T-helper 22 cell (primary cell): ENCODE measurements around the gene RELA.

Experiments used
- DNase-seq: peaks from one replicate; pipeline ENCODE4 v3.0.0-alpha.2; 2020; ENCODE audit warnings: low read depth

RELA gene

DNA sequence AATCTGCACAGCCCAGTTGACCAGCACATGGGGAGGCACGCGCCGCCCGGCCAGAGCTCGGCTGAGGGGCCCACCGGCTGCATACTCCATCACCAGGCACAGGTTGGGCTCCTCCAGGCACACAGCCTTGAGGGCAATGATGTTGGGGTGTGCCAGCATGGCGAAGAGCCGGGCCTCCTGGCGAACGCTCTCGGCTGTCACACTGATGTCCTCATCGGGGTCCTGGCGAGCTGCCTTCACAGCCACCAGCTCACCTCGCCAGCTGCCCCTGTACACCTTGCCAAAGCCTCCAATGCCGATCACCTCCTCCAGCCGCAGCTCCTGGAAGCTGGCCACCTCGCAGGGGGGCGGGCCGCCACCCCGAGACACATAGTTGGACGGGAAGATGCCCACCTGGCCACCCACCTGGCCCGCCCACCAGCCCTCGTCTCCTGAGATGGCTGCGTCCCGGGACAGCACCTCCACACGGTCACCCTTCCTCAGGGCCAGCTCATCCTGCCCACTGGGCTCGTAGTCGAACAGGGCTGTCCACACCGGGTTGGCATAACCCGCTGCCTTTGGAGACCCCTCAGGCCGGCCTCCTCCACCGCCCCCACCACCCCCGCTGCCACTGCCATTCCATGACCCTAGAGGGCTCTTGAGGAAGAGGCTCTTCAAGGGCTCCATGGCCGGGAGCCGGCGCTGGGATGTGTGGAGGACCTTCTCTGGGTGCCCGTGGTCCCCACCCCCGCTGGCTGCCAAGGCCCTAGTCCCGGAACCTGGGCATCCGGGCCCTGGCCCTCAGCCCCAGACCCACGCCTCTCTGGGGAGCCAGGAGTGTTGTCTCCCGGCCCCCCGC is 49.4 kb downstream of the RELA start:
- no peak for DNase-seq

GRCh38 chr11:65612691-65613090 is 50.0 kb downstream of the RELA start:
- no peak for DNase-seq

GRCh38 chr11:65611758-65612603 is 50.7 kb downstream of the RELA start:
- no peak for DNase-seq

- DNase-seq, result no peak
Observed at GRCh38 chr11:65611028-65611757, 51.5 kb downstream of the RELA start.

- DNase-seq, result no peak
Observed at GRCh38 chr11:65610404-65610803, 52.3 kb downstream of the RELA start.

GRCh38 chr11:65609665-65610064 is 53.1 kb downstream of the RELA start:
- no peak for DNase-seq

DNA sequence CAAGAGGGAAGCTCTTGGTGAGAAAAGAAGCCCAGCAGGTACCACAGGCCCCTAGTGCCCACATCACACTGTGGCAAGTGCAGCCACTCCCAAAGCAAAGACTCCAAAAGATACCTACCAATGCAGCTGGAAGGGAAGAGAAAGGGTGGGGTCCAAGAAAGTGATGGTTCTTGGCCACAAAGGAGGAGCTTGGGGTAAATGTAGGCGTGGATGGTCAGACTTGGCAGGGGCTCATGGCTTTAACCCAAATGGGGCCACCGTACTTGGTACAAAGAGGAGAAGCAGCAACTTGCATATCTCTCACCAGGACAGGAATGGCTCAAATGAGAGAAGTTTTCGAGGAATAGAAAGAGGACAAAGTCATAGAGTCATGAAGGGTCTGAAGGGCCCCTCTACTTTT is 53.5 kb downstream of the RELA start:
- no peak for DNase-seq

GRCh38 chr11:65607614-65608426 is 54.9 kb downstream of the RELA start:
- no peak for DNase-seq

- no peak for DNase-seq
Observed at GRCh38 chr11:65606876-65607613, 55.7 kb downstream of the RELA start.

DNA sequence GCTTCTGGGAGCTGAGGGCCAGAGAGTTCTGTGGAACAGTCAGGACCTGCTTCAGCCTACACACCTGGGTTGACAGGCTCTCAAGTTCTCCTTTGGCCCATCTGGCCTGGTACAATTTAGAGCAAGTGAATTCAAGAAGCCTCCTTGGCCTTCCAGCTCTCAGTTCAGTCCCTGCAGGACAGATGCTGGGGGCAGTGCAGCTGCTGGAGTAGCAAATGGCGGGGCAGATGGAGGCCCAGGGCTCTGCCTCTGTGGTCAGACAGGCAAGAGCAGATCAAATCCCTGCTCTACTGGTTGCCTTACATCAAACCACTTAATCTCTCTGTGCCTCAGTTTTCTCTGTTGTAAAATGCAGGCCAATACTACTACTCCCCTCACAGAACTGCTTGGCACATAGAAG is 58.5 kb downstream of the RELA start:
- no peak for DNase-seq
